Testis (tissue), 3 donors: Measurements from ENCODE around the gene ABCF3. TPM values are rescaled to one million over a fixed set of nuclear protein-coding genes. Genes with fewer than 3 reads are reported as not detected.
A peak's percentile ranks its signal among the peaks of the same experiment; 100 is the strongest.

Experiments used
- DNase-seq: peaks from one replicate; pipeline ENCODE4 v3.0.0-alpha.2; 2019
- H3K27ac ChIP-seq, 2 donors: fragments of 200-600 bp; sonication (generic); one replicate each; pipeline ENCODE4 v1.5.1; 2019
- H3K27me3 ChIP-seq: fragments of 200-600 bp; sonication (generic); one replicate; pipeline ENCODE4 v1.5.1; 2019
- H3K36me3 ChIP-seq: fragments of 200-600 bp; sonication (generic); one replicate; pipeline ENCODE4 v1.5.1; 2017; ENCODE audit warnings: low read depth; ENCODE audit errors: missing control alignments
- H3K4me1 ChIP-seq: fragments of 200-600 bp; sonication (generic); one replicate; pipeline ENCODE4 v1.5.1; 2019
- H3K4me3 ChIP-seq, 2 donors: fragments of 200-600 bp; sonication (generic); one replicate each; pipeline ENCODE4 v1.5.1; 2017 to 2019
- H3K9me3 ChIP-seq: fragments of 200-600 bp; sonication (generic); one replicate; pipeline ENCODE4 v1.5.1; 2017
- POLR2A ChIP-seq: fragments of 450-650 bp; IDR thresholded peaks from one replicate; pipeline ENCODE4 v1.6.1; 2017; ENCODE audit warnings: antibody characterized with exemption, mild to moderate bottlenecking, moderate library complexity
- WGBS, 2 donors: methylation state at CpG; one replicate each; pipeline ENCODE4 v1.1.5; 2018; 5-methylcytosine and 5-hydroxymethylcytosine counted together
- intact Hi-C: fragments of 100-400 bp; cut with DNase I; formaldehyde crosslinking; loops from one replicate; pipeline ENCODE4 v1.15.1; 2023; ENCODE audit warnings: low total_unique reads
- polyA plus RNA-seq: library from polyadenylated mRNA; stranded (reverse); fragments of 350-450 nt; fragmentation: Illumina TruSeq; extraction: RNeasy Lipid Tissue Mini Kit (QIAGEN cat#74804); gene quantifications from one replicate; pipeline ENCODE4 v1.2.3, GENCODE V29; 2014; ENCODE audit warnings: low read depth, low replicate concordance; ENCODE audit not compliant: insufficient read depth
- total RNA-seq, 2 donors: library from RNA; depleted of rRNA; stranded (reverse); fragments of >200 nt; gene quantifications; one replicate each; pipeline ENCODE4 v1.2.3, GENCODE V29; 2016
- TF ChIP-seq, protein P1 (sequence below), 3 experiments: fragments of 450-650 bp in 2 of 3; fragments of 200-600 bp in 1 of 3; sonication (generic) in 1 of 3; IDR thresholded peaks; one replicate each; pipeline ENCODE4 v1.5.1; 2016 to 2019; ENCODE audit warnings: antibody characterized with exemption in 3 of 3, mild to moderate bottlenecking in 2 of 3, moderate library complexity in 1 of 3

The ABCF3 gene
- total and polyA plus RNA-seq, 3 donors from 2014 or later, result 69.3 to 115 (median 111) TPM

DNA sequence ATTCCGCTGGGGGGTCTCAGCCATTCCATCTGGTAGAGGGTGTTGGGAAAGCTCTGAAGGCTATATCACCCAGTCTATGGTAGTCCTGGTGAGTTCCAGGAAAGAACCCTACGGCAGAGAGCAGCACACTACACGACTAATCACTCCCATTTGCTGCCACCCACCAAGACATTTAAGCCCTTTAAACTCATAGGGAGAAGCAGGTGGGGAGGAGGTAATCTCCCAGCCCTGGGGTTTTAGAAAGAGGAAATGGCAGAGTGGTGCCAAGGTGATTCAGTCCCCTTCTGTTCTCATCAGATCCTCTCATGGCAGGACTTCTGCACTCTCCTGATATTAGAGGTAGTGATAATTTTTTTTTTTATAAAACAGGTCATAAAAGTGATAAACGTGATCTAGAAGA, 32.8 kb downstream of the ABCF3 start:
- H3K9me3 ChIP-seq, result no peaks in the 10 kb centered on the region

DNA sequence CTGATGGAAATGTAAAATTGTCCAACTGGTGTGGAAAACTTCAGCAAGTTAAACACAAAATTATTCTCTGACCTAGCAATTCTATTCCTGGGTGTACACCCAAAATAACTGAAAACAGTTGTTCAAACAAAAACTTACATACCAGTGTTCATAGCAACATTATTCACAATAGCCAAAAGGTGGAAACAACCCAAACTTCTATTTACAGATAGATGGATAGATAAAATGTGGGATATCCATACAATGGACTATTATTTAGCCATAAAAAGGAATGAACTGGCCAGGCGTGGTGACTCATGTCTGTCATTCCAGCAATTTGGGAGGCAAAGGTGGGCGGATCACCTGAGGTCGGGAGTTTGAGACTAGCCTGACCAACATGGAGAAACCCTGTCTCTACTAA, 36.5 kb downstream of the ABCF3 start:
- Histone ChIP-seq H3K4me3 (no peak overlapping the region), H3K27ac (no peak overlapping the region), H3K9me3 (no peaks in the 10 kb centered on the region), H3K36me3 (no peaks in the 10 kb centered on the region), H3K4me1 (no peaks in the 10 kb centered on the region), H3K27me3 (no peaks in the 10 kb centered on the region)
- WGBS, 2 donors, result 78 to 84% methylated on average over 3 of the region's 3 CpGs
- TF ChIP-seq POLR2A, result no peak
- TF ChIP-seq, protein P1, sequence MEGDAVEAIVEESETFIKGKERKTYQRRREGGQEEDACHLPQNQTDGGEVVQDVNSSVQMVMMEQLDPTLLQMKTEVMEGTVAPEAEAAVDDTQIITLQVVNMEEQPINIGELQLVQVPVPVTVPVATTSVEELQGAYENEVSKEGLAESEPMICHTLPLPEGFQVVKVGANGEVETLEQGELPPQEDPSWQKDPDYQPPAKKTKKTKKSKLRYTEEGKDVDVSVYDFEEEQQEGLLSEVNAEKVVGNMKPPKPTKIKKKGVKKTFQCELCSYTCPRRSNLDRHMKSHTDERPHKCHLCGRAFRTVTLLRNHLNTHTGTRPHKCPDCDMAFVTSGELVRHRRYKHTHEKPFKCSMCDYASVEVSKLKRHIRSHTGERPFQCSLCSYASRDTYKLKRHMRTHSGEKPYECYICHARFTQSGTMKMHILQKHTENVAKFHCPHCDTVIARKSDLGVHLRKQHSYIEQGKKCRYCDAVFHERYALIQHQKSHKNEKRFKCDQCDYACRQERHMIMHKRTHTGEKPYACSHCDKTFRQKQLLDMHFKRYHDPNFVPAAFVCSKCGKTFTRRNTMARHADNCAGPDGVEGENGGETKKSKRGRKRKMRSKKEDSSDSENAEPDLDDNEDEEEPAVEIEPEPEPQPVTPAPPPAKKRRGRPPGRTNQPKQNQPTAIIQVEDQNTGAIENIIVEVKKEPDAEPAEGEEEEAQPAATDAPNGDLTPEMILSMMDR (IDR thresholded peaks at IDR 0.05), result no peak
- intact Hi-C loops, result no loop called here
- no peak for DNase-seq

More for the DNA sequence above, 32.8 kb downstream of the ABCF3 start:
- no peaks in the 10 kb centered on the region for H3K36me3 ChIP-seq
- no peaks in the 10 kb centered on the region for H3K27me3 ChIP-seq
- no peak for TF ChIP-seq POLR2A
- TF ChIP-seq, protein P1 (IDR thresholded peaks at IDR 0.05), result no peak
- intact Hi-C loops, result no loop called here
- no peak overlapping the region for H3K4me3 ChIP-seq
- no peak for DNase-seq
- H3K4me1 ChIP-seq, result no peaks in the 10 kb centered on the region
- WGBS, 2 donors, result 60 to 85% methylated on average over 4 of the region's 4 CpGs
- no peak overlapping the region for H3K27ac ChIP-seq

DNA sequence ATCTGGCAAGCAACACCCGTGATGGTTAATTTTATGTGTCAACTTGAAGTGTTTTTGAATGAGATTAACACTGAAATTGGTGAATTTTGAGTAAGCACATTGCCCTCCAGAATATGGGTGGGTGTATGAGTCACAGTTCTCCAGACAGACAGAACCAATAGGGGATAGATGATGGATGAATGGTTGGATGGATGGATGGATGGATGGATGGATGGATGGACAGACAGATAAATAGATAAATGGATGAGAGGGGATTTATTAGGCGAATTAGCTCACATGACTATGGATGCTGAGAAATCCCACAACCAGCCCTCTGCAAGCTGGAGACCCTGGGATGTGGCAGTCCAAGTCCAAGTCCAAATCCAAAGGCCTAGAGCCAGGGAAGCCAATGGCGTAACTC, 37.9 kb downstream of the ABCF3 start:
- Histone ChIP-seq H3K4me3 (no peak overlapping the region), H3K9me3 (no peaks in the 10 kb centered on the region)
- TF ChIP-seq, protein P1 (IDR thresholded peaks at IDR 0.05), result no peak
- no peak for TF ChIP-seq POLR2A

DNA sequence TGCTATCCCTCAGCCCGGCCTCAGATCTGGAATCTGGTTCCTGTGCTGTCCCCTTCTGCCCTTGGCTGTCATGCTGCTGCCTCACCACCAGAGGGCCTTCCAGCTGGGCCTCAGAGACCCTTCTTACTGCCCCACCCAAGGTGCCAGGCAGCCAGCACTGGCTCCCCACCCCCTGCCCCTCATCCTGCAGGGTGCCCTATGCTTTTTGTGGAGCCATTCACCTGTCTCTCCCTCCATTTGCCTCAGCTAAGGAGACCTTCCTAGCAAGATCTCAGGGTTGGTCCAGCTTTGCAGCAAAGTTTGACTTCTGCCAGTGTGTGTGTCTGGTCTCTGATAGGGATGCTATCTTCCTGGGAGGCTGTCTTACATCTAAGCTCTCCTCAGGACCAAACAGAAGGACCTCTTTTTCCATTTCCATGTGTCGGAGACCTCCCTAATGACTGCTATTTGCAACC, 41.5 kb downstream of the ABCF3 start:
- 63 to 75% methylated on average over 2 of the region's 2 CpGs for WGBS, 2 donors
- intact Hi-C loops, result no loop called here
- Histone ChIP-seq H3K27me3 (no peaks in the 10 kb centered on the region), H3K9me3 (no peaks in the 10 kb centered on the region), H3K36me3 (no peaks in the 10 kb centered on the region), H3K4me1 (peaks cover 7% of the 10 kb centered on the region), H3K27ac (no peak overlapping the region), H3K4me3 (no peak overlapping the region)
- DNase-seq, result no peak
- TF ChIP-seq, protein P1 (IDR thresholded peaks at IDR 0.05), result peak in 2 of 3 experiments; percentile 44 to 68
- no peak for TF ChIP-seq POLR2A

More for the DNA sequence above, 37.9 kb downstream of the ABCF3 start:
- no peaks in the 10 kb centered on the region for H3K27me3 ChIP-seq
- intact Hi-C loops, result no loop called here
- DNase-seq, result no peak
- no peaks in the 10 kb centered on the region for H3K4me1 ChIP-seq
- no peak overlapping the region for H3K27ac ChIP-seq
- 77 to 83% methylated on average over 3 of the region's 3 CpGs for WGBS, 2 donors
- no peaks in the 10 kb centered on the region for H3K36me3 ChIP-seq

DNA sequence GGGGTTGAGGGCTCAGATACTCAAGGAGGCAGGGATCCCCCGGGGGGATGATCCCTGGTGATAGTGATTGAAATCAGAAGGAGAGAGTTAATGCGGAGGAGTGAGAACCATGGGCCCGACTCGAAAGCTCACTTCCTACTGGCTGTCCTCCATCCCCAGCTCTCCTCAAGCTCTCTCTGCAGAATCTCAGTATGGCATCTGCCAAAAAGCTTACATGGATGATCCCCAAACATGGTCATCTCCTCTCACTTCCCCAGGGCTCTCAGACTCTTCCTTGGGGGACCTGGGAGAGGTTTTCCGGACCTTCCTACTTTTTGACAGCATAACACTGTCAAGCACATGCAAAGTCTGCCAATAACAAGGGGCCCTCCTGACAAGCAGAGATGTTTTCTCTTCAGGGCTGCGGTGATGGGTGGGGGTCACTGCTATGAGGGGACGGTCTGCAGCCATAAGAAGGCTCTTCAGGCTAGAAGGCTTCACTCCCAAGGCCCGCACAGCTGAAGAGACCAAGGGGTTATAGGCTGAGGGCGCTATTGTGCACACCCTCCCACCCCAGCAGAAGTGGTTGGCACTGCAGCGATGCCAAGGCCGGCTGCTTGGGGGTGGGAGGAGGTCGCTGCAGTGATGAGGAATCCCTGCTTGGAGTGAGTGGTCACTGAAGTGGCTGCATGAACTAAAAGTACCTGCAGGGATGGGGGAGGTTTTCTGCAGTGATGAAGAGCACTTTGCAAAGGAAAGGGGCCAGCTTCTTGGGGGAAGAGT, 42.6 kb downstream of the ABCF3 start:
- no peaks in the 10 kb centered on the region for H3K36me3 ChIP-seq
- DNase-seq, result no peak
- H3K27ac ChIP-seq, result no peak overlapping the region
- no peaks in the 10 kb centered on the region for H3K9me3 ChIP-seq
- H3K27me3 ChIP-seq, result no peaks in the 10 kb centered on the region
- intact Hi-C loops, result no loop called here
- TF ChIP-seq, protein P1 (IDR thresholded peaks at IDR 0.05), result no peak
- TF ChIP-seq POLR2A, result no peak
- 45 to 46% methylated on average over 6 to 12 of the region's 12 CpGs for WGBS, 2 donors
- H3K4me1 ChIP-seq, result peaks cover 7% of the 10 kb centered on the region
- no peak overlapping the region for H3K4me3 ChIP-seq
